HEK293 (cell line): ENCODE measurements around the gene TMEM238.

ENCODE experiments used
- BCL11A ChIP-seq: fragments of 450-650 bp; formaldehyde crosslinking; IDR thresholded peaks from 2 replicates; pipeline ENCODE4 v1.5.1; 2016; ENCODE audit warnings: low read depth, missing biosample characterization, missing genetic modification characterization
- CTCF ChIP-seq: fragments of 450-650 bp; formaldehyde crosslinking; IDR thresholded peaks from 2 replicates; pipeline ENCODE4 v1.5.1; 2016; ENCODE audit warnings: missing biosample characterization, missing genetic modification characterization
- HOXA7 ChIP-seq: sonication (generic); formaldehyde crosslinking; IDR thresholded peaks from 2 replicates; pipeline ENCODE4 v1.8.1; 2022; ENCODE audit warnings: missing genetic modification reagents, borderline replicate concordance
- PBX3 ChIP-seq: sonication (generic); formaldehyde crosslinking; IDR thresholded peaks from 2 replicates; pipeline ENCODE4 v1.8.1; 2022; ENCODE audit warnings: mild to moderate bottlenecking, moderate library complexity, missing genetic modification reagents
- SCRT1 ChIP-seq: fragments of 450-650 bp; formaldehyde crosslinking; IDR thresholded peaks from 2 replicates; pipeline ENCODE4 v1.5.1; 2016; ENCODE audit warnings: missing biosample characterization, missing genetic modification characterization, borderline replicate concordance
- YY1 ChIP-seq: fragments of 450-650 bp; formaldehyde crosslinking; IDR thresholded peaks from 2 replicates; pipeline ENCODE4 v1.5.1; 2018; ENCODE audit warnings: missing biosample characterization, missing genetic modification characterization
- ZBTB7A ChIP-seq: fragments of 450-650 bp; formaldehyde crosslinking; IDR thresholded peaks from 2 replicates; pipeline ENCODE4 v1.5.1; 2016; ENCODE audit warnings: low read depth, missing biosample characterization, missing genetic modification characterization
- ZNF114 ChIP-seq: fragments of 450-650 bp; formaldehyde crosslinking; IDR thresholded peaks from 2 replicates; pipeline ENCODE4 v1.5.0; 2017; ENCODE audit warnings: missing biosample characterization, missing genetic modification characterization
- ZNF155 ChIP-seq: fragments of 450-650 bp; formaldehyde crosslinking; IDR thresholded peaks from 2 replicates; pipeline ENCODE4 v1.5.1; 2016; ENCODE audit warnings: missing biosample characterization, missing genetic modification characterization
- ZNF214 ChIP-seq: fragments of 450-650 bp; formaldehyde crosslinking; IDR thresholded peaks from 2 replicates; pipeline ENCODE4 v1.5.1; 2017; ENCODE audit warnings: missing biosample characterization, mild to moderate bottlenecking, missing genetic modification characterization, borderline replicate concordance
- ZNF776 ChIP-seq: fragments of 450-650 bp; formaldehyde crosslinking; IDR thresholded peaks from 2 replicates; pipeline ENCODE4 v1.5.0; 2017; ENCODE audit warnings: missing biosample characterization, missing genetic modification characterization, borderline replicate concordance
- TF ChIP-seq, protein P1 (sequence below): fragments of 450-650 bp; formaldehyde crosslinking; IDR thresholded peaks from 2 replicates; pipeline ENCODE4 v1.5.1; 2016; ENCODE audit warnings: missing biosample characterization, missing genetic modification characterization
- TF ChIP-seq, protein P2 (sequence below): fragments of 450-650 bp; formaldehyde crosslinking; conservative IDR thresholded peaks from 2 replicates; pipeline ENCODE4 v1.5.1; 2016; ENCODE audit warnings: low read depth, missing biosample characterization, missing genetic modification characterization

DNA sequence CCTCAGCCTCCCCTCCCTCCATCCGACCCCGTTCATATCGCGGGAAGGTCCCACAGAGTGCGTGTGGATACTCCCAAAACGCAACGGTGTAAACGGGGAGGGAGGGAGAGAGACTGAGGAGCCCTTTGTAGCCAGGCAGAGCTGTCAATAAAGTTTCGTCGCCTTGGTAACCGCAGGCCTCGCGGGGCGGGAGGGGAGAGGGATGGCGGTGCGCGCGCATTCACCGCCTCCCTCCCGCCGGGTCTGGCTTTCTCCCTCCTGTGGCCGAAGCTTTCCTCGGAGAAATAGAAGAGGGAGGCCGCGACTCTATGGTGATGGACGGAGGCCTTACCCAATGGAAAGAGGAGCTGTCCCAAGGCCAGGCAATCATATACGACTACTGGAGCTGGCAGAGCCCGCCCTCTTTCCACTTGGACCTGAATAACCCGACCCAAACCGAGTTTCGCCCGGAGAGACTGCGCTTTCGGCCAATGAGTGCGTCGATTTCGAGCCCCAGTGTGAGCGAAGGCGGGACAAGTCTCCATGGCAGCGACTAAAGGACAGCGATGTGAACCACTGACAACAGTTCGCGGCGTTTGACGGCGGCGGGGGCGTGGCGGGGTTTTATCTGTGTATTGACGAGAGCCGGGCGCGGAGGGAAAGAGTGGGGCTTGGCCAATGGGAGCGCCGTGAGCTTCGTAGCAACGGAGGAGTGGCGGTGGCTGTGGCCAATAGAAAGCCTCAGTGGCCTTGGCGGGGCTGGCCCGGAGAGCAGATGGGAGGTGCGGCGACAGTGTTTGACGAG is 44.8 kb downstream of the TMEM238 start, which contains the start of gene KMT5C:
- TF ChIP-seq CTCF (tag by site-specific recombination) (no peak; the same call in 1 of the 2 replicates), ZNF214 (tag by site-specific recombination) (no peak), HOXA7 (CRISPR knock-in tag) (no peak), ZBTB7A (tag by site-specific recombination) (no peak), PBX3 (CRISPR knock-in tag) (peak; percentile 98), ZNF776 (tag by site-specific recombination) (no peak), ZNF114 (tag by site-specific recombination) (no peak), BCL11A (tag by site-specific recombination) (no peak), ZNF155 (tag by site-specific recombination) (no peak), SCRT1 (tag by site-specific recombination) (no peak), YY1 (tag by site-specific recombination) (no peak)
- TF ChIP-seq, protein P1, sequence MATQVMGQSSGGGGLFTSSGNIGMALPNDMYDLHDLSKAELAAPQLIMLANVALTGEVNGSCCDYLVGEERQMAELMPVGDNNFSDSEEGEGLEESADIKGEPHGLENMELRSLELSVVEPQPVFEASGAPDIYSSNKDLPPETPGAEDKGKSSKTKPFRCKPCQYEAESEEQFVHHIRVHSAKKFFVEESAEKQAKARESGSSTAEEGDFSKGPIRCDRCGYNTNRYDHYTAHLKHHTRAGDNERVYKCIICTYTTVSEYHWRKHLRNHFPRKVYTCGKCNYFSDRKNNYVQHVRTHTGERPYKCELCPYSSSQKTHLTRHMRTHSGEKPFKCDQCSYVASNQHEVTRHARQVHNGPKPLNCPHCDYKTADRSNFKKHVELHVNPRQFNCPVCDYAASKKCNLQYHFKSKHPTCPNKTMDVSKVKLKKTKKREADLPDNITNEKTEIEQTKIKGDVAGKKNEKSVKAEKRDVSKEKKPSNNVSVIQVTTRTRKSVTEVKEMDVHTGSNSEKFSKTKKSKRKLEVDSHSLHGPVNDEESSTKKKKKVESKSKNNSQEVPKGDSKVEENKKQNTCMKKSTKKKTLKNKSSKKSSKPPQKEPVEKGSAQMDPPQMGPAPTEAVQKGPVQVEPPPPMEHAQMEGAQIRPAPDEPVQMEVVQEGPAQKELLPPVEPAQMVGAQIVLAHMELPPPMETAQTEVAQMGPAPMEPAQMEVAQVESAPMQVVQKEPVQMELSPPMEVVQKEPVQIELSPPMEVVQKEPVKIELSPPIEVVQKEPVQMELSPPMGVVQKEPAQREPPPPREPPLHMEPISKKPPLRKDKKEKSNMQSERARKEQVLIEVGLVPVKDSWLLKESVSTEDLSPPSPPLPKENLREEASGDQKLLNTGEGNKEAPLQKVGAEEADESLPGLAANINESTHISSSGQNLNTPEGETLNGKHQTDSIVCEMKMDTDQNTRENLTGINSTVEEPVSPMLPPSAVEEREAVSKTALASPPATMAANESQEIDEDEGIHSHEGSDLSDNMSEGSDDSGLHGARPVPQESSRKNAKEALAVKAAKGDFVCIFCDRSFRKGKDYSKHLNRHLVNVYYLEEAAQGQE (tag by site-specific recombination) = no peak
- TF ChIP-seq, protein P2, sequence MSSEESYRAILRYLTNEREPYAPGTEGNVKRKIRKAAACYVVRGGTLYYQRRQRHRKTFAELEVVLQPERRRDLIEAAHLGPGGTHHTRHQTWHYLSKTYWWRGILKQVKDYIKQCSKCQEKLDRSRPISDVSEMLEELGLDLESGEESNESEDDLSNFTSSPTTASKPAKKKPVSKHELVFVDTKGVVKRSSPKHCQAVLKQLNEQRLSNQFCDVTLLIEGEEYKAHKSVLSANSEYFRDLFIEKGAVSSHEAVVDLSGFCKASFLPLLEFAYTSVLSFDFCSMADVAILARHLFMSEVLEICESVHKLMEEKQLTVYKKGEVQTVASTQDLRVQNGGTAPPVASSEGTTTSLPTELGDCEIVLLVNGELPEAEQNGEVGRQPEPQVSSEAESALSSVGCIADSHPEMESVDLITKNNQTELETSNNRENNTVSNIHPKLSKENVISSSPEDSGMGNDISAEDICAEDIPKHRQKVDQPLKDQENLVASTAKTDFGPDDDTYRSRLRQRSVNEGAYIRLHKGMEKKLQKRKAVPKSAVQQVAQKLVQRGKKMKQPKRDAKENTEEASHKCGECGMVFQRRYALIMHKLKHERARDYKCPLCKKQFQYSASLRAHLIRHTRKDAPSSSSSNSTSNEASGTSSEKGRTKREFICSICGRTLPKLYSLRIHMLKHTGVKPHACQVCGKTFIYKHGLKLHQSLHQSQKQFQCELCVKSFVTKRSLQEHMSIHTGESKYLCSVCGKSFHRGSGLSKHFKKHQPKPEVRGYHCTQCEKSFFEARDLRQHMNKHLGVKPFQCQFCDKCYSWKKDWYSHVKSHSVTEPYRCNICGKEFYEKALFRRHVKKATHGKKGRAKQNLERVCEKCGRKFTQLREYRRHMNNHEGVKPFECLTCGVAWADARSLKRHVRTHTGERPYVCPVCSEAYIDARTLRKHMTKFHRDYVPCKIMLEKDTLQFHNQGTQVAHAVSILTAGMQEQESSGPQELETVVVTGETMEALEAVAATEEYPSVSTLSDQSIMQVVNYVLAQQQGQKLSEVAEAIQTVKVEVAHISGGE (tag by site-specific recombination) = no peak
